Uterus (tissue), 2 donors: ENCODE data around the gene THAP9.

Experiments used
- CTCF ChIP-seq, 4 experiments: fragments of 200-600 bp in 2 of 4; fragments of 450-650 bp in 2 of 4; sonication (generic) in 2 of 4; IDR thresholded peaks; one replicate each; pipeline ENCODE4 v1.5.1; 2016 to 2019; ENCODE audit warnings: antibody characterized with exemption in 4 of 4, mild to moderate bottlenecking in 2 of 4, moderate library complexity in 1 of 4
- POLR2A ChIP-seq, 2 donors: fragments of 450-650 bp; IDR thresholded peaks; one replicate each; pipeline ENCODE4 v1.6.1; 2016; ENCODE audit warnings: antibody characterized with exemption in 2 of 2, mild to moderate bottlenecking in 1 of 2, moderate library complexity in 1 of 2

GRCh38 chr4:82889287-82889686, 11.2 kb upstream of the THAP9 start:
- no peak for TF ChIP-seq CTCF (IDR thresholded peaks at IDR 0.05)
- TF ChIP-seq POLR2A (IDR thresholded peaks at IDR 0.05) = no peak
